ENCODE data around the gene SGPP2. TPM values are rescaled to one million over a fixed set of nuclear protein-coding genes. Genes with fewer than 3 reads are reported as not detected.
"Not testable (repeated sequence)": the region's sequence is repeated elsewhere in the genome, so short reads cannot be mapped to it uniquely, and the experiment has no call there.

The SGPP2 gene
- total RNA-seq, 2 experiments from 2014 or later, result 2.7 to 3.1 TPM

- no peak for DNase-seq
- Mint-ChIP-seq H3K4me1 (no peaks in the 10 kb centered on the region), H3K4me3 (no peak overlapping the region), H3K9me3 (no peaks in the 10 kb centered on the region), H3K27ac (no peak overlapping the region), H3K36me3 (peaks cover 15% of the 10 kb centered on the region), H3K27me3 (peaks cover 4% of the 10 kb centered on the region)
These were observed 136.8 kb downstream of the SGPP2 start for GRCh38 chr2:222561151-222561550.

GRCh38 chr2:222561817-222562645 lies 137.7 kb downstream of the SGPP2 start:
- no peak overlapping the region for H3K4me3 Mint-ChIP-seq
- no peaks in the 10 kb centered on the region for H3K4me1 Mint-ChIP-seq
- H3K27ac Mint-ChIP-seq, result no peak overlapping the region
- H3K36me3 Mint-ChIP-seq, result peaks cover 23% of the 10 kb centered on the region
- H3K27me3 Mint-ChIP-seq, result peaks cover 2% of the 10 kb centered on the region
- H3K9me3 Mint-ChIP-seq, result no peaks in the 10 kb centered on the region
- DNase-seq, result peak; percentile 11

GRCh38 chr2:222563106-222563718 lies 138.9 kb downstream of the SGPP2 start:
- Mint-ChIP-seq H3K4me1 (no peaks in the 10 kb centered on the region), H3K27me3 (no peaks in the 10 kb centered on the region), H3K4me3 (no peak overlapping the region), H3K36me3 (peaks cover 31% of the 10 kb centered on the region), H3K9me3 (no peaks in the 10 kb centered on the region), H3K27ac (no peak overlapping the region)
- no peak for DNase-seq

GRCh38 chr2:222563936-222564335 lies 139.6 kb downstream of the SGPP2 start:
- Mint-ChIP-seq H3K27ac (no peak overlapping the region), H3K27me3 (no peaks in the 10 kb centered on the region)

GRCh38 chr2:222566229-222566628 lies 141.9 kb downstream of the SGPP2 start:
- H3K36me3 Mint-ChIP-seq, result peaks cover 35% of the 10 kb centered on the region
- H3K4me3 Mint-ChIP-seq, result no peak overlapping the region
- H3K9me3 Mint-ChIP-seq, result no peaks in the 10 kb centered on the region
- DNase-seq, result no peak
- H3K27ac Mint-ChIP-seq, result no peak overlapping the region
- H3K4me1 Mint-ChIP-seq, result no peaks in the 10 kb centered on the region
- no peaks in the 10 kb centered on the region for H3K27me3 Mint-ChIP-seq

More at GRCh38 chr2:222563936-222564335, 139.6 kb downstream of the SGPP2 start:
- H3K4me3 Mint-ChIP-seq, result no peak overlapping the region
- no peaks in the 10 kb centered on the region for H3K9me3 Mint-ChIP-seq
- no peaks in the 10 kb centered on the region for H3K4me1 Mint-ChIP-seq
- no peak for DNase-seq
- H3K36me3 Mint-ChIP-seq, result peaks cover 34% of the 10 kb centered on the region

- DNase-seq, result no peak
- Mint-ChIP-seq H3K27ac (no peak overlapping the region), H3K9me3 (no peaks in the 10 kb centered on the region), H3K4me1 (peaks cover 8% of the 10 kb centered on the region), H3K4me3 (no peak overlapping the region), H3K36me3 (peaks cover 49% of the 10 kb centered on the region), H3K27me3 (no peaks in the 10 kb centered on the region)
These were observed 144.5 kb downstream of the SGPP2 start for GRCh38 chr2:222568865-222569264.

GRCh38 chr2:222569826-222570225 lies 145.5 kb downstream of the SGPP2 start:
- peaks cover 8% of the 10 kb centered on the region for H3K4me1 Mint-ChIP-seq
- no peaks in the 10 kb centered on the region for H3K9me3 Mint-ChIP-seq
- no peaks in the 10 kb centered on the region for H3K27me3 Mint-ChIP-seq
- DNase-seq, result no peak
- H3K4me3 Mint-ChIP-seq, result no peak overlapping the region
- peaks cover 48% of the 10 kb centered on the region for H3K36me3 Mint-ChIP-seq
- H3K27ac Mint-ChIP-seq, result no peak overlapping the region

GRCh38 chr2:222572264-222572721 lies 147.9 kb downstream of the SGPP2 start:
- Mint-ChIP-seq H3K36me3 (peaks cover 33% of the 10 kb centered on the region), H3K9me3 (no peaks in the 10 kb centered on the region), H3K4me3 (no peak overlapping the region), H3K27ac (no peak overlapping the region), H3K4me1 (peaks cover 10% of the 10 kb centered on the region), H3K27me3 (no peaks in the 10 kb centered on the region)
- no peak for DNase-seq

- peak overlapping the region; percentile 28 for H3K27ac Mint-ChIP-seq
- H3K36me3 Mint-ChIP-seq, result peaks cover 30% of the 10 kb centered on the region
- no peaks in the 10 kb centered on the region for H3K9me3 Mint-ChIP-seq
- peaks cover 10% of the 10 kb centered on the region for H3K4me1 Mint-ChIP-seq
- DNase-seq, result no peak
- H3K27me3 Mint-ChIP-seq, result no peaks in the 10 kb centered on the region
- H3K4me3 Mint-ChIP-seq, result no peak overlapping the region
These were observed 148.4 kb downstream of the SGPP2 start for GRCh38 chr2:222572751-222573174.

GRCh38 chr2:222575618-222576017 lies 151.3 kb downstream of the SGPP2 start:
- H3K4me3 Mint-ChIP-seq, result no peak overlapping the region
- H3K36me3 Mint-ChIP-seq, result peaks cover 17% of the 10 kb centered on the region
- H3K9me3 Mint-ChIP-seq, result no peaks in the 10 kb centered on the region
- no peaks in the 10 kb centered on the region for H3K27me3 Mint-ChIP-seq
- peaks cover 10% of the 10 kb centered on the region for H3K4me1 Mint-ChIP-seq
- H3K27ac Mint-ChIP-seq, result no peak overlapping the region
- DNase-seq, result no peak

- Mint-ChIP-seq H3K4me1 (peaks cover 10% of the 10 kb centered on the region), H3K4me3 (no peak overlapping the region), H3K36me3 (peaks cover 17% of the 10 kb centered on the region), H3K27ac (no peak overlapping the region), H3K9me3 (no peaks in the 10 kb centered on the region), H3K27me3 (no peaks in the 10 kb centered on the region)
- no peak for DNase-seq
These were observed 152.1 kb downstream of the SGPP2 start for GRCh38 chr2:222576171-222577081.

GRCh38 chr2:222577341-222577740 lies 153.0 kb downstream of the SGPP2 start:
- no peak for DNase-seq
- Mint-ChIP-seq H3K27ac (peak overlapping the region; percentile 38), H3K9me3 (no peaks in the 10 kb centered on the region), H3K27me3 (no peaks in the 10 kb centered on the region), H3K4me1 (peaks cover 14% of the 10 kb centered on the region), H3K36me3 (peaks cover 17% of the 10 kb centered on the region), H3K4me3 (no peak overlapping the region)

GRCh38 chr2:222582928-222583327 lies 158.6 kb downstream of the SGPP2 start:
- Mint-ChIP-seq H3K9me3 (peaks cover 7% of the 10 kb centered on the region), H3K4me3 (no peak overlapping the region), H3K27ac (no peak overlapping the region), H3K4me1 (peaks cover 15% of the 10 kb centered on the region), H3K36me3 (peaks cover 48% of the 10 kb centered on the region), H3K27me3 (no peaks in the 10 kb centered on the region)
- no peak for DNase-seq

GRCh38 chr2:222584589-222584988 lies 160.2 kb downstream of the SGPP2 start:
- not testable (repeated sequence) for DNase-seq, H3K27me3 Mint-ChIP-seq, H3K27ac Mint-ChIP-seq, H3K9me3 Mint-ChIP-seq, H3K4me3 Mint-ChIP-seq
- H3K36me3 Mint-ChIP-seq, result peaks cover 64% of the 10 kb centered on the region
- peaks cover 18% of the 10 kb centered on the region for H3K4me1 Mint-ChIP-seq

- H3K4me3 Mint-ChIP-seq, result no peak overlapping the region
These were observed 167.3 kb downstream of the SGPP2 start for GRCh38 chr2:222591661-222592060.

More at GRCh38 chr2:222591661-222592060, 167.3 kb downstream of the SGPP2 start:
- no peaks in the 10 kb centered on the region for H3K27me3 Mint-ChIP-seq
- H3K36me3 Mint-ChIP-seq, result peaks cover 77% of the 10 kb centered on the region
- peaks cover 13% of the 10 kb centered on the region for H3K9me3 Mint-ChIP-seq
- DNase-seq, result no peak
- H3K4me1 Mint-ChIP-seq, result peaks cover 11% of the 10 kb centered on the region
- no peak overlapping the region for H3K27ac Mint-ChIP-seq

All from activated naive CD8-positive, alpha-beta T cell treated with anti-CD3 and anti-CD28 coated beads for 36 hours (primary cell).